Measurements from ENCODE around the gene BRK1. TPM values are rescaled to one million over a fixed set of nuclear protein-coding genes. Genes with fewer than 3 reads are reported as not detected.

BRK1 gene
- total RNA-seq (2022; extraction: Qiagen RNA extraction), result 166 to 178 TPM (median 176 TPM) in 5 replicates

DNA sequence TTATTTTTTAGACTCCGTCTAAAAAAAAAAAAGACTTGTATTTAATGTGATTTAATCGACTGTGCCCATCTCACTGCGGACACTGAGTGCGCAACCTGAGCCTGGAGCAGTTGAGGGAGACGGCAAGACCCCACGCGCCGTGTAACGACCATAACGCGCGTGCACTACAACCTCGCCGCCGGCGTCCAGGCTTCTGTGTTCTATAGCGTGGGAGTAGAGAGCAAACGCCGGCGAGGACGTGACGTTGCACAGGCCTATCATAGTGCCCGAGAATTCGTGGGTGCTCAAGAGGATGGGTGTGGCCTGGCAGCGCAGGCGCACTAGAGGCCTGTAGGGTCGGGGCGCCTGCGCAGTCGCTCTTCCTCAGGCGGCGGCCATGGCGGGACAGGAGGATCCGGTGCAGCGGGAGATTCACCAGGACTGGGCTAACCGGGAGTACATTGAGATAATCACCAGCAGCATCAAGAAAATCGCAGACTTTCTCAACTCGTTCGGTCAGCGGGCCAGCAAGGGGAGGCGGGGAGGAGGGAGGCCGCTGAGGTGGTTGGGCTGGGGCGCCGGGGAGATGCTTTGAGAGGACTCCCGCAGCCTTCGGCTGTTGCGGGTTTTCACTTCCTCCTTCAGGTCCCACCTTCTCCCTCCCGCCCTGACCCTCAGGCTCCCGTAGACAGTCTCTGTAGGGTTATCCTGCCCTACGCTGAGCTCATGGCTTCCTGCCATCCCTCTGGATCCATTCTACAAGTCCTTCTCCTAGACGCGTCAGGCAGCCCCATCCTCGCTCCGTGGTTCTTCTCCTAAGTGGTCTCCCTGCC lies at the start of gene BRK1:
Gene BRK1 (plus strand): TSS at position 350 of the 812 bp plus-strand sequence. CDS start 27 bp downstream, at position 377.

DNA sequence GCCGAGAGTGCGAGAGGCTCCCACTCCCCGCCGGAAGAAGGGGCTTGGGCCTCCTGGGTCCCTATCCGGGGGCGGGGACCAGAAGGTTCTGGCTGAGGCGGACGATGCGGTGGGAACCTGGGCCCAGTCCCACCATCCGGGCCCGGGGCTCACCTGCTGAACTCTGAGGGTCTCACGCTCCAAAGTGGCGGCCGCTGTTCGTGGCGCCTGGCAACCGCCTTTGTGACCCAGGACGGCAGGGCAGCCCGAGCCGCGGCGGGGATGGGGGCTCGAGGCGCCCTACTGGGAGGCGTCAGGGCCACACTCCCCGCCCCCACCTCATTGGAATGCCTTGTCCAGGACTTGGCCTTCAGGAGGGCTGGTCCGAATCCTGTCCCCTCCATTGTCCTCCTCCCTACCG lies 7.4 kb upstream of the BRK1 start, which contains the start of gene FANCD2OS:
Gene FANCD2OS (minus strand): TSS at position 165 of the 400 bp plus-strand sequence. CDS start 3,481 bp downstream, outside the sequence.

DNA sequence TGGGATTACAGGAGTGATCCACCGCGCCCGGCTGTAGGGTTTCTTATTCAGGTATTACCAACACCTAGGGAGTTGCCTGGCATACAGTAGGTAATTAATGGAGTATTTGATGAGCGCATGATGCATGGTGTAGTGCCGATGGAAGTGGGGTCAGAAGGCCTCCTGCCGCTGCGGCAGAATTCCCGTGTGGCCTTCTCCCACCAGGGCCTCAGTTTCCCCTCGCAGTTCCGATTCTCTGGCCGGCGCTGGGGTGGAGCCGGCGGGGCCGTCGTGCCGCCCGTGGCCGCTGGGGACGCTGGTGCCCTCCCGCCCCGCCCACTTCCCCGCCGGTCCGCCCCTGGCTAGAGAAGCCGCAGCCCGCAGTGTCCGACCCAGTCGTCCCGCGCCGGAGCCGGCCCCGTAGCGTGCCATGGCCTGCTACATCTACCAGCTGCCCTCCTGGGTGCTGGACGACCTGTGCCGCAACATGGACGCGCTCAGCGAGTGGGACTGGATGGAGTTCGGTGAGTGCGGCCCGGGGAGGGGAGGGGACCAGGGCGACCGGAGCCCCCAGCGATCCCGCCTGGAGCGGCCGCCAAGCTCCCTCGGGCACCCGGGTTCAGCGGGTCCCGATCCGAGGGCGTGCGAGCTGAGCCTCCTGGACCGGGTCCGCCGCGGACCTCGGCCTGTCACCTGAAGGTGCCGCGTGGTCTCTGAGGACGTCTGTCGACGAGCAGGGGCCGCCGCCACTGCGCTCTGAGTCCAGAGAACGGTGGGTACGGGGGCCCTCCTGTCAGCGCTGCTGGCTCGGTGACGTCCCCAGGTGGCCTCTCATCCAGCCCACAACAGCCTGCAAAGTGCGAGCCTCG lies 49.3 kb downstream of the BRK1 start, which contains the start of gene IRAK2:
Gene IRAK2 (plus strand): TSS at position 374 of the 848 bp plus-strand sequence. CDS start 36 bp downstream, at position 410.

Other genes with a start within 250 kb of the BRK1 start
- gene CIDEC, start 235.4 kb upstream of the BRK1 start, total RNA-seq (2022; extraction: Qiagen RNA extraction), result 61.6 to 88.8 TPM (median 71.7 TPM) in 5 replicates
- gene JAGN1, start 225.1 kb upstream of the BRK1 start, total RNA-seq (2022; extraction: Qiagen RNA extraction), result 78.5 to 106 TPM (median 99.5 TPM) in 5 replicates
- gene IL17RE, start 212.8 kb upstream of the BRK1 start, total RNA-seq (2022; extraction: Qiagen RNA extraction), result 1.4 to 2.3 TPM (median 1.6 TPM) in 5 replicates
- 27.3 to 35.3 TPM (median 31.1 TPM) in 5 replicates for gene IL17RC, start 198.6 kb upstream of the BRK1 start, total RNA-seq (2022; extraction: Qiagen RNA extraction)
- 11.6 to 14.0 TPM (median 13.1 TPM) in 5 replicates for gene CRELD1, start 181.8 kb upstream of the BRK1 start, total RNA-seq (2022; extraction: Qiagen RNA extraction)
- gene PRRT3, start 163.3 kb upstream of the BRK1 start, total RNA-seq (2022; extraction: Qiagen RNA extraction), result 1.4 to 1.9 TPM (median 1.6 TPM) in 5 replicates
- 110 to 145 TPM (median 116 TPM) in 5 replicates for gene EMC3, start 128.8 kb upstream of the BRK1 start, total RNA-seq (2022; extraction: Qiagen RNA extraction)
- 16.5 to 24.4 TPM (median 18.0 TPM) in 5 replicates for gene FANCD2, start 89.2 kb upstream of the BRK1 start, total RNA-seq (2022; extraction: Qiagen RNA extraction)
- not detected in 5 replicates for gene FANCD2OS, start 7.4 kb upstream of the BRK1 start, total RNA-seq (2022; extraction: Qiagen RNA extraction)
- gene VHL, start 26.1 kb downstream of the BRK1 start, total RNA-seq (2022; extraction: Qiagen RNA extraction), result 24.8 to 31.4 TPM (median 29.0 TPM) in 5 replicates
- gene IRAK2, start 49.2 kb downstream of the BRK1 start, total RNA-seq (2022; extraction: Qiagen RNA extraction), result 12.1 to 17.6 TPM (median 15.7 TPM) in 5 replicates
- gene TATDN2, start 132.8 kb downstream of the BRK1 start, total RNA-seq (2022; extraction: Qiagen RNA extraction), result 29.4 to 41.2 TPM (median 33.3 TPM) in 5 replicates
- gene GHRL, start 177.3 kb downstream of the BRK1 start, total RNA-seq (2022; extraction: Qiagen RNA extraction), result 0.13 TPM in 1 of 5 replicates, not detected in the others
- gene SEC13, start 205.4 kb downstream of the BRK1 start, total RNA-seq (2022; extraction: Qiagen RNA extraction), result 210 to 224 TPM (median 212 TPM) in 5 replicates